GM23248 (cell line): ENCODE results near the gene MCOLN1.

ENCODE experiments used
- EZH2 ChIP-seq: fragments of 200-600 bp; sonication (generic); IDR thresholded peaks from 2 replicates; pipeline ENCODE4 v1.6.1; 2018; ENCODE audit warnings: antibody characterized with exemption, mild to moderate bottlenecking; ENCODE audit not compliant: insufficient read depth, poor library complexity, severe bottlenecking
- EZH2phosphoT487 ChIP-seq: fragments of 200-600 bp; sonication (generic); IDR thresholded peaks from 2 replicates; pipeline ENCODE4 v1.6.1; 2018; ENCODE audit warnings: antibody characterized with exemption, moderate library complexity, mild to moderate bottlenecking, low read depth; ENCODE audit not compliant: insufficient read depth

GRCh38 chr19:7570761-7571160 lies 48.3 kb downstream of the MCOLN1 start:
- TF ChIP-seq EZH2 (no peak), EZH2phosphoT487 (no peak)
